GM12801 (cell line): Measurements from ENCODE around the gene NPY.

Source experiments
- TF ChIP-seq, protein P1 (sequence below): IDR thresholded peaks from one replicate; pipeline ENCODE4 v1.5.1; 2011; ENCODE audit warnings: control low read depth; ENCODE audit not compliant: insufficient read length; ENCODE audit errors: extremely low read depth

Gene NPY

DNA sequence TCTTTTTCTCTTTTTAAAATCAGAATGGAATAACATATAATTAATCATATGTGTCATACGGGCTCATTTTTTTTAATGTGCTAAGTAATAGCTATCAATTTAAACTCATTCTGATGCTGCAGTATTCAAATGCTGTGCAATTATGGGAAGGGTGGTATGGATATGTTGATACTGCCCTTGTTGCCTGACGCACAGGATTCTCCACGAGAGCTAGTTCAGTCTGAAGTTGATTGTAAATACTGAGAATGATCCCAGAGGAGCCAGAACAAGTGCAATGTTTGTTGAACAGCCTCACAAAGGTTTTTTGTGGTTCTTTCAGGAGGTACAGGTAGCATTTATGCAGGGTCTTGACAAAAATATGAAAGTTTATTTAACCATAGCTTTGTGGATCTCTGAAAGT lies 13.4 kb downstream of the NPY start:
- TF ChIP-seq, protein P1, sequence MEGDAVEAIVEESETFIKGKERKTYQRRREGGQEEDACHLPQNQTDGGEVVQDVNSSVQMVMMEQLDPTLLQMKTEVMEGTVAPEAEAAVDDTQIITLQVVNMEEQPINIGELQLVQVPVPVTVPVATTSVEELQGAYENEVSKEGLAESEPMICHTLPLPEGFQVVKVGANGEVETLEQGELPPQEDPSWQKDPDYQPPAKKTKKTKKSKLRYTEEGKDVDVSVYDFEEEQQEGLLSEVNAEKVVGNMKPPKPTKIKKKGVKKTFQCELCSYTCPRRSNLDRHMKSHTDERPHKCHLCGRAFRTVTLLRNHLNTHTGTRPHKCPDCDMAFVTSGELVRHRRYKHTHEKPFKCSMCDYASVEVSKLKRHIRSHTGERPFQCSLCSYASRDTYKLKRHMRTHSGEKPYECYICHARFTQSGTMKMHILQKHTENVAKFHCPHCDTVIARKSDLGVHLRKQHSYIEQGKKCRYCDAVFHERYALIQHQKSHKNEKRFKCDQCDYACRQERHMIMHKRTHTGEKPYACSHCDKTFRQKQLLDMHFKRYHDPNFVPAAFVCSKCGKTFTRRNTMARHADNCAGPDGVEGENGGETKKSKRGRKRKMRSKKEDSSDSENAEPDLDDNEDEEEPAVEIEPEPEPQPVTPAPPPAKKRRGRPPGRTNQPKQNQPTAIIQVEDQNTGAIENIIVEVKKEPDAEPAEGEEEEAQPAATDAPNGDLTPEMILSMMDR: no peak

DNA sequence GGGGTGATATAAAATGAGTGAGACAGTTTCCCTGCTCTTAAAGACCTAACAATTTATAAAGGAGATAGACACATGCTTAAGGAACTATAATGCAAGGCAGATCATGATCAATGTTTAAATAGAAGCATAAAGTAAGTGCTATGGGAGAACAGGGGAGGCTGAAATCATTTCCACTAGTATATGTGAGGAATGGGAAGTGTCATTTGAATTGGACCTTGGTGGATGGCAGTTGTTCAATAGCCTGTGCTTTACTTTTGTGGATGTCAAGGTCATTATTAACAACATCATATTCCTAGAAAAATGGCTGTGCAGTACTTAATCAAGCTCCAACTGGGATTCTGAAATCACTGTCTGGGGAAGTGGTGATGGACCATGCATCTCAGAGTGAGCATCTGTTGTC lies 14.7 kb downstream of the NPY start:
- TF ChIP-seq, protein P1: no peak

DNA sequence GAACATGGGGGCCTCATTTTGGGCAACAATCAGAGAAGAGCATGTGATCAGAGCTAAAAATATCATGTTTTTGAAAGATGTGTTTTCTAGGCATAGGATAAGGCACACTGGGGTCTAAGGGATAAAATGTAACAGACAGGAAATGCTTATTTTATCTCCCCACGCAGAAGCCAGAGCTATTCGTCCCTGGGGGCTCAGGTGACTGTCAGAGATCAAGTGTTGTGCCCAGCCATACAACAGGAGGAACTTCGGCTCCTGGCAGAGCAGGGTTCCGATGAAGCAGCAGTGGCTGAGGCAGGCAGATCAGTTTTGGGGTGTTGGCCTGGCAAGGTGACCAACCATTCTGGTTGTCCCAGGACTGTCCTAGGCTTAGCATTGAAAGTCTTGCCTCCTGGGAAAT lies 15.2 kb downstream of the NPY start:
- TF ChIP-seq, protein P1: no peak

DNA sequence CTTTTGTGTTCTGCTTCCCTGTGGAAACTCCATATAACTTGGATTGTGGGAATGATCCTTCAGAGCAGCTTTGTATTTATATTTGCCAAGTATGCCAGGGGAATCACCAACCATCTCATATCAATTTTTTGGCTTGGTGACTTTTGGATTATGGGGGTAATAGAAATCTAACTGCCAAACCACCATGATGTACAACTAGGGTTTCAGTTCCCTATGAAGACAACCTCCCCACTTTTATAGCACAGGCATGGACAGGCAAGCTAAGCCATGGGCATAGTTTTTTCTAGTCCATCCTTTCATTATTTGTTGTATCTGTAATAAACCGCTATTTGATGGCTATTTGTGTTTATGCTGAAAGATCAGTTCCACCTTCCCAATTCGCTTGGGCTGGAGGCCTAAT lies 17.7 kb downstream of the NPY start:
- TF ChIP-seq, protein P1: no peak

DNA sequence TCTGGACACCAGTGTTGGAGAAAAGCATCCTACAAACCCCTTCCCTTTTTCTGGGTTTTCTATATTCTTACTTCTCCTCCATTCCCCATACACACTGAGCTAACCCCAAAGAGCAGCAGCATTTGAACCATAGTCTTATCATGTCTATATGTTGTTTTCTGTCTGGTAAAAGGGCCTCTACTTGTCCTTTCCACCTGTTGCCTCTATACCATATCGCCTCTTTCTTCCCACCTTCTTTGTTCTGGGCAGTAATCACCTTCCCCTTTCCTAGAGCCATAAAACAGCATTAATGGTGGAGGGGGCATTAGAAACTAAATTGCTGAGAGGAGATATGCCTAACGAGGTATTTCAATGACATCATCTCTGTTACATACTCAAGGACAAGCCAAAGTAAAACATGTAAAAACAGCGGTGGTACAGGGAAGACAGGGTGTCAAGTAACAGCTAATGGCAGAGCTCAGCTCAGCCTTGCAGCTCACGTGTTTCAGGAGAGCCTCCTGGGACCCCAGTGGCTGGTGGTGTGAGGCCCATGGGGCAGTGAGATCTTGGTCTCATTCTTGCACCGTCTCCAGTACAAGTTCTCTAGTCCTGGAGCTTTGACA lies 20.6 kb downstream of the NPY start:
- TF ChIP-seq, protein P1: no peak

DNA sequence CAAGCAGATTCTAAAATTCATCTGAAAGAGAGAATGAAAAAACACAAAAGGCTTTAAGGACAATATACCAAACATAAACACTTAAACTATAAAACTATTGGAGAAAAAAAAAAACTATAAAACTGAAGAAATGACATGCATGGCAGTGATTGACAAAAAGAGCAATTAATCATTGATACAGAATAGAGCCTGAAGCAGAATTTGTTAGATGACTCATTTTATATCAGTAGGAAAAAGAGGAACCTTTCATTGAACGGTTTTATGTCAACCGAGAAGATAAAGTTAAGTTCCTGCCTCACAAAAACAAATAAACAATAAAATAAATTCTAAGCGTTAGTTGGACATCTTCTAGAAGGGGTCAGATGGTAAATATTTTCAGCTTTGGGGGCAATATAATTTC lies 23.3 kb downstream of the NPY start:
- TF ChIP-seq, protein P1: no peak

DNA sequence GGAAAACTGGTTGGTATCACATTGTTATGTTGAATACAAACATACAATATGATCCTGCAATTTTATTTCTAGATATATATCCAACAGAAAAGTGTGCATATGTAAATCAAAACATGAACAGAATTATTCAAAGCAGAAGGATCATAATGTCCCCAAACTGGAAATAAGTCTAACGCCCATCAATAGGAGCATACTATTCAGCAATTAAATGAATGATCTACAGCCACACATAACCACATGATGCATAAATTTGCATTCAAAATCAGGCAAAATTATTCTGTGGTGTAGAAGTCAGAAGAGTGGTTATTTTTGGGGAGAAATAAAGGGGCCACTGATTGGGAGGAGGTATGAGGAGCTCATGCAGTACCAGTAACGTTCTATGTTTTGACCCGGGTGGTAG lies 28.6 kb downstream of the NPY start:
- TF ChIP-seq, protein P1: no peak
